ENCODE data around the gene LPIN1. TPM values are rescaled to one million over a fixed set of nuclear protein-coding genes. Genes with fewer than 3 reads are reported as not detected.

LPIN1 gene
- total RNA-seq, 1 donor from 2014 or later: 28.1 TPM

DNA sequence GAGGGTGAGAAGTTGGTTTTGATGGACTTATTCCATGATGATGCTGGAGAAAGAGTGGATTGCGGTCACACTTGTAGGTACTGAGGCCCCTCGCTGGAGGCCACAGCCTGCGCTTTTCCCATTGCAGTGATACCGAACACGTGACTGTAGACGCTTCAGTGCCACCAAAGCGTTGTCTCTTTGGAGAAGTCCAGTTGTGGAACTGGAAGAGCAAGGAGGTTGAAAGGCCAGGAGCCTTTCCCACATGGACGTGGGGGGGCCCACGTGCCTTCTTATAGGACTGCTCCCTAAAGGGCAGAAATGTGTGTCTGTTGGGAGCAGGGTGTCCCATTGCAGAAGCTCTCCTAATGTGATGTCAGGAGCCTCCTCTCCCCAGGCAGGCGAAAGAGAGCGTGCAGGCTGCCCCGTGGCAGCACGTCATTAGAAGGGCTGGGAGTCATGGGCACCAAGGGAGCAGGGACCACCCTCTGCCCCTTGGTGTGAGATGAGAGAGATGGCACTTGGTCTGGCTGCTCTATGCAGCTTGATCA, 31.5 kb downstream of the LPIN1 start:
- DNase-seq (ENCODE audit: low spot score in 2 of 2) (no peak), FAIRE-seq (no peak)

DNA sequence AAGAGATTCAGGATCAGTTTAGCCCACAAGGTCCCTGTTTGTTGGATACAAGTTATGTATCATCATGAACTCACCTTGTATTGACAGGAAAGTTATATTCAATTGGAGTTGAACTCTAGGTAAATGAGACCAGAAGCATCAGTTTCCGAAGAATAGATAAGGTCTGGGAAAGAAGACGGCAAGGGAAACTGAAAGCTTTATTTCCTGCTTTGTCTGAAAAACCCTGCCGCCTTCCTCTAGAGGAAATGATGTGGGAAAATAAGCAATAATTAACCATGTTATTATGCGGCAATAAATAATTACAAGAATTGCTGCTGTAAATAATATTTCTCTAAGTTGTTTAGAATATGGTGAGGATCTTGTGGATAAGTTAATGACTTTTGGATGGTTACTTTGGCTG, 32.0 kb downstream of the LPIN1 start:
- FAIRE-seq (no peak), DNase-seq (ENCODE audit: low spot score in 2 of 2) (no peak)

DNA sequence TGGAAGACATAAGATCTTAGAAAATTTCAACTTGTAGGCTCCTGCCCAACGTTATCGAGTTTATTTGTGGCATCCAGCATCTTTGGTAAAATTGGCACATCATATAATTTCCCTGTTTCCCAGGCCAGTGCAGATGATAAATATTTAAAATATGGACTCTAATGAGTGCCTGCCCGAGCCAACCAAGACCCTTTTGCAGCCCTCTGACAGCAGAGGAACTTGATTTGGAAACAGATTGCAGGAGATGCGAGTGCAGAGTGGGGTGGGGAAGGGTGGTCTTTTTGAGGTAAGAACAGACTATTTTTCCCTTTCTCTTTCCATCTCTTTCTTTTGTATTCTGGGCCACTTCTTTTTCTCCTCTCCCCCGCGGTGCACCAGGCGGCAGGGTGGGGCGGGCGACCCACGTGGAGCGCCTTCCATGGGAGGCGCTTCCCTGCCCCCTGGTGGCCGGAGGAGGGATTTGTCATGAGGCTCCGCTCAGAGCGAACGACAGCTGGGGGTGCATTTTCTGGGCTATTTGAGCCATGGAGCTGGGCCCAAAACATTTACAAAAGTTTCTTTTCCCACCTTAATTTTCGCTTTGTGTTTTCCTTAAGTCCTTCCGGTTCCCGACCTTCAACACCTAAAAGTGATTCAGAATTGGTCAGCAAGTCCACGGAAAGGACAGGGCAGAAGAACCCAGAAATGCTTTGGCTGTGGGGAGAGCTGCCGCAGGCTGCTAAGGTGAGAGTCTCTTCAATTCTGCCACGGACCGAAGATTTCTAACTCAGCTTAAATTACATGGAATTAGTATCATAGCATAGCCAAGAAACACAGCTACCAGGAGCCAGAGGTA, 32.7 kb downstream of the LPIN1 start:
- DNase-seq (ENCODE audit: low spot score in 2 of 2) (peak; percentile 77 to 83), FAIRE-seq (no peak)

DNA sequence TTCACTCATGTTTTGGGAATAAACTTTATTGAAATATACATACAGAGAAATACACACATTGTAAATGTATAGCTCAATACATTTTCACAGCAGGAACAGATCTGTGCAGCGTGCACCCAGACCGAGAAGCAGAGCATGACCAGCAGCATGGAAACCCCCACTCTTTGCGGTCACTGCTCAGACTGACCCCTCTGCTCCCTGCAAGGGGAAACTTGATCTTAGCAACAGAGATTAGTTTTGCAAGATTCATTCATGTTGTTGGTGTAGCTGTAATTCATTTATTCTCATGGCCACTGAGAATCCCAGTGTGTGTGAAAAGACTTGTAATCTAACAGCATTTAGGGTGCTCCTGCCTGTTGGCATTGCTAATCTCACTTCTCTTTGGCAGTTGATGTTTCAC, 35.2 kb downstream of the LPIN1 start:
- DNase-seq (ENCODE audit: low spot score in 2 of 2) (no peak), FAIRE-seq (no peak)

DNA sequence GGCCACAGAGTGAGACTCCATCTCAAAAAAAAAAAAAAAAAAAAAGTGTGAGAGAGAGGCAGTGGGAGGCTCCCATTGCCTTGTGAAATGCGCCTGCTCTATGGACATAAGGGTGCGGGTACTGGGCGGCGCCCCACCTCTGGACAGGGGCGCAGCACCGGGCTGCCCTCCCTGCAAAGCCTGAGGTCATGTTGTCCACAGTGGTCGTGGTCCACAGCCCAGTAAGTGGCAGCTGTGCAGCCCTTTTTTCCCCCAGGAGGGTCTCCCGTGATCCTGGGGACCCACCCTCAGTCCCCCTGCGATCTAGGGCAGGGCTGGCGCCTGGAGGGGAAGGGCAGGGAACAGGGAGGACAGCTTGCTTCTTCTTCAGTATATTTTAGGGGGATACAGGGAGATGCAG, 37.8 kb downstream of the LPIN1 start:
- DNase-seq (ENCODE audit: low spot score in 2 of 2) (no peak), FAIRE-seq (no peak)

DNA sequence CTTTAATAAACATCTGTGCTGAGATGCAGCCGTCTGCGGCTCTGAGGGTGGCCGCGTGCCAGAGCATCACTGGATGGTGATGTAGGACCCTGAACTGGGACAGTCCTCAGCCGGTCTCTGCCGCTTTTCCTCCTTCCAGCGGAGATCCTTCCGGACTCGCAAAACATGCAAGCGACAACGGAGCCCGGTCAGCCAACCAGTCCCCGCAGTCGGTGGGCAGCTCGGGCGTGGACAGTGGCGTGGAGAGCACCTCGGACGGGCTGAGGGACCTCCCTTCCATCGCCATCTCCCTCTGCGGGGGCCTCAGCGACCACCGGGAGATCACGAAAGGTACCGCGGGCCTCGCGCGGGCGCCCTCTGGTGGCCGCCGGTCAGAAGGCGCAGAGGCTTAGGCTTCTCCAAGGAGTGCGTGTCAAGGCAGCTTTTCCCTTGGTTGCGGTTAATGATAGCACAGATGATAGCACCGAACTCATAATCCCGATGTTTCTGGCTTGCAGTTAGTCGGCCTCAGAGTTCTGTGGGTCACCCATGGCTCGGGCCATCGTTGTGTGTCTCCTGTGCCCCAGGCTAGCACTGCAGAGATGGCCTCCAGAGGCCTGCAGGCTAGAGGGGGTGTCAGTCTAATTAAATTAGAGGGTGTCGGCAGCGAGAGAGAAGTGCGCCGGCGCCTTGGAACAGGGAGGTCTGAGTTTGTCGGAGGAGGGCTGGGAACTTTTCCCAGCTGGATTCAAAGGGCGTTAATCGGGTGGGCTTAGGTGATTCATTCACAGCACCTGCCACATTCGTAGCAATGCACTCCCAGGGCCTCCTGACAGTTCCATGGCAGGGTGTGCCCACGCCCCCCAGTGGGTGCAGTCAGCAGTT, 38.5 kb downstream of the LPIN1 start:
- FAIRE-seq (no peak), DNase-seq (ENCODE audit: low spot score in 2 of 2) (peak; percentile 42 to 80)

DNA sequence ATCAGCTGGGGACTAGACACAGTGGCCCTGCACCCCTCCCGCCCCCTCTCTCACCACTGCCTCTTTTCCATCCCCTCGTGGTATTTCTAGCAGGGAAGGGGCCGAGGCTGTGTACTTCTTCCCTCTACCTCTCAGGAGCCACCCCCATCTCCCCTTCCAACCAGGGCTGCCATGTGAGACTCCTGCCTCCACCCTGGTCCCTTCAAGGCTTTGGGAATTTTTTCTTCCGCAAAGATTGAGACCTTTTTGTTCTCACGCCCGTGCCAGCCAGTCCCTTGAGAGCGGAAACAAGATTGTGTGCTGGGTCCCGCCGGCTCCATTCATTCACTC, 39.1 kb downstream of the LPIN1 start:
- FAIRE-seq (no peak), DNase-seq (ENCODE audit: low spot score in 2 of 2) (no peak)

DNA sequence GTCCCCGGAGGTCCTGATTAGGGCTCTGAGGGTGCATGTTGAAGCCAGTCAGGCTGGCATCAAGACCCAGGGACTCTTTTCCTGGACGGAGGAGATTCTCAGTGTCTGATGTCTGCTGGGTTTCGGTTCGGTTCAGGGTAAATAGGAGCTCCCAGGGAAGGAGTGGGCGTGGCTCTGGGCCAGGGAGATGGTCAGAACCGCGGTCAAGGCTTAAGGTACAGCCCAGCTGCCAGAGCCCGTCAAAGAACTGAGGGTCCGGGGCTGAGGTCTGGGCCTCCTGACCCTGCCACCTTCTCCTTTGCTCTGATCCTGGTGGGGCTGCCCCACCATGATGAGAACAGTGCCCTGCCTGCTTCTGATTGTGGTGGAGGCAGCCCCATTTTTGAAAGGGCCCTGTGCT, 39.8 kb downstream of the LPIN1 start:
- DNase-seq (ENCODE audit: low spot score in 2 of 2) (no peak), FAIRE-seq (no peak)

DNA sequence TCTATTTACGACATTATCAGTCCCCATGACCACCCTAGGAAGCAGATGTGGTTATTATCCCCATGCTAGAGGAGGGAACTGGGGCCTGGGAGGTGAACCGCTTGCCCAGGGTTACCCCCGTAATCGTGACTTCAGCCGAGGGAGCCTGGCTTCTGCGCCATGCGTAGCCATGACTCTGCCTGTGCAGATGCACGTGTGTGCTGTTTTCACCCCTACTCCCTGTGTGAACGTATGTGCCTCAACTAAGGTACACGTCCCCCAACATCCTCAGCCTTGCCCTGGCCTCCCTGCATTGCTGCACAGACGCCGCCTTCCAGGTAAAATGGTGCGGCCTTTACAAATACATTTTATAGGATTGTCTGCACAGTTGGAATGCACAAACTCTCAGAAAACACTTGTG, 40.2 kb downstream of the LPIN1 start:
- FAIRE-seq (no peak), DNase-seq (ENCODE audit: low spot score in 2 of 2) (no peak)

DNA sequence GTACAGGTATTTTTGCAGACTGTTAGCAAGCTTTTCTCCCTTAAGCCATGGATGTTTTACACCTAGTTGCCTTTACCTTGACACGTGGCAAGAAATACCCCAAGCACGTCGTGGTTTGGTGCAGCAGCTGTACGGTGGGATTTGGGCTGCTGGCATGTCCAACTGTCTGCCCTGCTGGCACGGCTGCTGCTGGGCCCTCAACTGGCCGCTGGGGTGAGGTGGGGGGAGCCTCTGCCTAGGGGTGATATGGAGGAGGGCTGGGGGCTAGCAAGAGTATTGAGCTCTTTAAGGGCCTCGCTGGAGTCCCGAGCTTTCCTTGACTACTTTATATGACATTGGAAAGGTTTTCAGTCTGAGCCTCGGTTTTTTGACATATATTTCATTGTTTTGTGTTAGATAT, 41.6 kb downstream of the LPIN1 start:
- no peak for FAIRE-seq
- no peak for DNase-seq (ENCODE audit: low spot score in 2 of 2)

DNA sequence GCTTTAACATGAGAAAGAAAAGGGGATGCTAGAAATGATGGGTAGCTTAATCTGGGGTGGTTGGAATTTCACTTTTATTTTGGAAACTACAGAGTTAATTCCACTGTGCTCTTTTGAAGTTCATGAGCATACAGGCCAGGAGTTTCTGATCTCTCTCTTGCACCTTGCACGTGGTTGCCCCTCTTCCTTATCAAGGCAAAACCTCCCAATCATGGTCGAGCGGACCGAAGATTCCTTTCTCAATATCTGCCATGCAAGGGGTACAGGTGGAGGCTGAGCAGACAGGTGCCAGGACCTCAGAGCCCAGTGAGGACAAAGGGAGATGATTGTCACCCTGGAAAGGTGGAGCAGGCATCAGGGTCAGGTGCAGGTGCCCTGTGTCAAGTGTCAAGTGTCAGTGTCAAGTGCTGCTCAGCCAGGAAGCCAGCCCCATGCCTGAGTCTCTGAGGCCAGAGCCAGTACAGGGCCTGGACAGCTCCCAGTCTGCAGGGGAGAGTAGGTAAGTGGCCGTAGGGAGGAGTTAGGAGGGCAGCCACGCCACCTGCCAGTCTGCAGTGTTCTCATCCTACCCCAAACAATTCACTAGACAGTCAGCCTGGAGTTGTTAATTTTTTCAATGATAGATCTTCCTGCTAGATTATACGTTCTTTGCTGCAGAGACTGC, 42.2 kb downstream of the LPIN1 start:
- DNase-seq (ENCODE audit: low spot score in 2 of 2) (no peak), FAIRE-seq (no peak)

DNA sequence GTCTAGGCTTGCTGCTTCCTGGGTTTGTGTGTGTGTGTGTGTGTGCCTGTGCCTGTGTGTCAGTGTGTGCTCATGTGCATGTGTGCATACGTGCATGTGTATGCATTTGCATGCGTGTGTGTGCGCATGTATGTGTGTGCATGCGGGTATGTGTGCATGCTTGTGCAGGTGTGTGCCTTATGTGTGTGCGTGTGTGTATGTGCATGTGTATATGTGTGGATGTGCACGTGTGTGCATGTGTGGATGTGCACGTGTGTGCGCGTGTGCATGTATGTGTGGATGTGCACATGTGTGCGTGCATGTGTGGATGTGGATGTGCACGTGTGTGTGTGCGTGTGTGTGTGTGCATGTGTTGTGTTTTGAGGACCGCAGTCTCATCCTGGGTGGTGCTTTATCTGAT, 42.8 kb downstream of the LPIN1 start:
- FAIRE-seq (no peak), DNase-seq (ENCODE audit: low spot score in 2 of 2) (no peak)

DNA sequence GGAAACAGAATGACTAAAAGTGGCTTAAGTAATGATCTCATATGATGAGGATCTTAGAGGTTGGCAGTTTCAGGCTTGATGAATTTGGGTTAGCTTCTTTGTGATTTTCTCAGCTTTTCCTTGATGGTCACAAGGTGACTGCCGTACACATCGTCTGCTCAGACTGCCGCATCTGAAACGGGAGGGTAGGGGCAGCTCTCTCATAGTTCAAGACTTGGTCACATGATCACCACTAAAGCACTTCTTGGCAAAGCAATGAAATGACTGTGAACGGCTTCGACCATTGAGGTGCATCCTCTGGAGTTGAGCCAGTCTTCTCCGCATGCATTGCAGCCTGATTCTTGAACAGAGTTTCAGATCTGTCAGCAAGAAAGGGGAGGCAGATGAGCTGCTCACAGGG, 43.8 kb downstream of the LPIN1 start:
- DNase-seq (ENCODE audit: low spot score in 2 of 2): no peak
- FAIRE-seq: no peak

DNA sequence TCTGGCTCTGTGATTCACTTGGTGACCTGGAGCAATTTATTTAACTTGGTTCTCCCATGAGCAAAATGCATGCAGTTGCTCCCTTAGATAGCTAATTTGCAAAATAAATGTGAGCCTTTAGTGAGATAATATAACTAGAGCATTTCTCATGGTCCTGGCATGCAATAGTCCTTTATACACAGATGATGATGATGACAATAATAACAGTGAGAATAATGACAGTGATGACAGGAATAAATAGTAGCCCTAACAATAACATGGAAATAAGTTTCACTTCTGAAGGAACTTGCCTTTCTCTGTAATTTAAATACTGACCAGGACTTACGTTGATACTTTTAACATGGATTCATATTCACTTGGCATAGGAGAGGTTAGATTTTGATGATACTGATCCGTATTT, 49.2 kb downstream of the LPIN1 start:
- DNase-seq (ENCODE audit: low spot score in 2 of 2): no peak
- FAIRE-seq: no peak

DNA sequence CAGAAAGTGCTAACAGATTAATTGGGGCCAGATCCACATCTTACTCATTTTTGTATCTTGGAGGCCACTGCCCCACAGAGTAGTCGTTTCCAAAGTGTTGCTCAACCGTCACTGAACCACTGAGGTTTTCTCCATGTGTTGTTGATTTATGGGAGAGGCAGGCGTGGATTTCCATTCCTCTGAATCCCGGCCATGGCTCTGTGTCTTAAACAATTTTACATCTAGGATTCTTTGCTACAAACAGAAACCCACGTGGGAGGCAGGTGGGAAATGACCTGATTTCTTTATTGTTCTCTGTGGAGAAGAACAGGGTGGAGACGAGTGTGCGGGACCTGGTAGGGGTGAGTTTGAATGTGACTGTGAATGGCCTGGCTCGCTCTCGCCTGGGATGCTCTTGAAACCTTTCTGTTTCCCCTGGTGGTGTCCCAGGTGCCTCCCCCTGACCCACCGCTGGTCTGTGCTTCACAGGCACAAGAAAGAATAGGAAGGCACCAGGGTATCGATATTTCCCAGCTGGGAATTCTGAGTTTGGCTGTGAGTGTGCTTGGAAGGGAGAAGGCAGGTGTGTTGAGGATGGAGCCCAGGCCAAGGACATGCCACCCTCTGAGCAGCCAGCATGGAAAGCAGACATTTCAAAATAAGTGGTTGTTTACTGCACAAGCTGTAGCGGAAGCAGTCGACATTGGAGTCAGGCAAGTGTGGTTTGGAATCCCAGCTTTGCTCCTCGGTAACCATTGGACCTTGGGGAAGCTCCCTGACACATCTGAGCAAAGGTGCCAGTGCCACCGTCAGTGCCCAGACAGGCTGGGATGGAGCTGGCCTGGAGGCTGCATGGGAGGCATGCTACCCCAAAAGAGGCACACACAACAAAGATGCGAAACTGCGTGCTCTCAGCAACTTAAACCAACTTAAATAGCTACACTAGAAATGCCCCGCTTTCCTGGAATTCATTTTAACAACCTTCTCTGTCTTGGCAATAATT, 50.0 kb downstream of the LPIN1 start:
- FAIRE-seq (no peak), DNase-seq (ENCODE audit: low spot score in 2 of 2) (no peak)

DNA sequence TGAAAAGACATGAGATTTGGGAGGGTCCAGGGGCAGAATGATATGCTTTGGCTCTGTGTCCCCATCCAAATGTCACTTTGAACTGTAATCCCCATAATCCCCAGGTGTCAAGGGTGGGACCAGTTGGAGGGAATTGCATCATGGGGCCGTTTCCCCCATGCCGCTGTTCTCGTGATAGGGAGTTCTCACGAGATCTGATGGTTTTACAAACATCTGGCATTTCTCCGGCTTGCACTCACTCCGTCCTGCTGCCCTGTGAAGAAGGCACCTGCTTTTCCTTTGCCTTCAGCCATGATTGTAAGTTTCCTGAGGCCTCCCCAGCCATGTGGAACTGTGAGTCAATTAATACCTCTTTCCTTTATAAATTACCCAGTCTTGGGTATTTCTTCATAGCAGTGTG, 51.4 kb downstream of the LPIN1 start:
- no peak for FAIRE-seq

DNA sequence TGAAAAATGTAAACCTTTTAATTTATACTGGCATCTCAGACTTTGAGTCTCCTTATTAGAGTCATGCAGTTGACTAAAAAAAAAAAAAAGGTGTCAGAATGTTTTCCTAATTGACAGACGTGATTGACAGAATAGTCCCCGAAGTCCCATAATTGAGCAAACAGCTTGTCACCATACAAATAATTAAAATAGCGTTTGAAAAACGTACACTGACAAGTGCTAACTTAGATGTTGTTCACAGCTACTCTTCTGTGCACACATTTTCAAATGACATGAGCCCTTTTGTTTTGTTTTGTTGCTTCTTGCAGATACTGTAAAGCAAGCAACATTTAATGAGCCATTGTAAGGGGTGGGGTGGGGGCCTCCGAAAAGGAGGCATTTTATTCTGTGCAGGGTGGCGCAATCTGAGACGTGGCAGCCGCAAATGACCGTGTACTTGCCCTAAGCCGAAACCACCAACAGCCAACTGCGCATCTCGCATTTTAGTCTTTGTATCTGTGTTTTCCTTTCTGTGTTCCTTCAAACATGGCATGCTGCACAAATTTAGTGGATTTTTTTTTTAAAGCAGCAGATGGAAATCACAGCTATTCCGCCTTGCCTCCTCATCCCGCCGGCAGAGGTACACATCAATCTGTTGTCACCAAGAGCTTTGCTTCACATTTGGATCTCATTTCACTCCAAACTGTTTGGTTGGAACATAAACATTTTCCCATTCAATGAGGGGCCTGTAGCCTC, 52.4 kb downstream of the LPIN1 start:
- no peak for DNase-seq (ENCODE audit: low spot score in 2 of 2)
- FAIRE-seq: no peak

More for the DNA sequence above, 51.4 kb downstream of the LPIN1 start:
- DNase-seq (ENCODE audit: low spot score in 2 of 2): no peak

DNA sequence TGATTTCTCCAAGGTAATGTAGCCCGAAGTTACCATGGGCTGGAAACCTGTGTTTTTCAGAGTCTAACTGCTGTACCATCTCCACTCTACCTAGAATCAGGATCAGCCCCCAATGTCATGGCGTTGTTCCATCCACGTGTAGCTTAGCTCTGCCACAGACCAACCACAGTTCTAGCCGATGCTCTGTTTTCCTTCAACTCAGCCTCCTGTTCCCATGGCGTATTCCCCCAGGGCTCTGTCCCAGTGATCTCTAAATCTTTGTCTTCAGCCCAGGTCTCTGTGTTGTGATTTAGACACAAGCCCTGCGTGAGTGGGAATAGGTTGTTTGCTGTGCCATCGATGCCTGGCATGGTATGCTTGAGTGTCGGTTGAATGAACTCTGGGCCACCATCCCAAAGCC, 53.4 kb downstream of the LPIN1 start:
- no peak for DNase-seq (ENCODE audit: low spot score in 2 of 2)
- FAIRE-seq: no peak

DNA sequence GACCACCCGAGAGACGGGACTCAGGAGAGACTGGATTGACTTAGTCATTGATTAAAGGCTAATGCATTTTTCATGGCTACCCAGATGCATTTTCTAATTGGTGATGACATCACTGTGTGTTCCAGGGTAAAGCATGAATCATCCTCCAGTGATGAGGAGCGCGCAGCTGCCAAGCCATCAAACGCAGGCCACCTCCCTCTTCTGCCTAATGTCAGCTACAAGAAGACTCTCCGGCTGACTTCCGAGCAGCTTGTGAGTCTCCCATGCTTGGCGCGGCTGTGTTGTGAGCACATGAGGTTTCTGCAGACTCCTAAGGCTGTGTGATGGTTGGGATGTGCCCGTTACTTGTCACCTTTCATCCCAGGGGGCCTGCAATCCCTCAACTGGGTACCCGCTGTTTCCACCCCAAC, 56.4 kb downstream of the LPIN1 start:
- DNase-seq (ENCODE audit: low spot score in 2 of 2) (no peak), FAIRE-seq (no peak)
